HG03571 (cell line): Measurements from ENCODE around the gene PPFIA3.

ENCODE experiments used
- ATAC-seq: cut with Tn5 transposase; IDR thresholded peaks from one replicate; pipeline ENCODE4 v1.9.1; 2021; ENCODE audit not compliant: unreplicated experiment

Gene PPFIA3

GRCh38 chr19:49148784-49149651 lies 29.7 kb downstream of the PPFIA3 start:
- ATAC-seq = no peak

- ATAC-seq = no peak
These were observed 30.3 kb downstream of the PPFIA3 start for GRCh38 chr19:49149652-49150105.

- ATAC-seq = no peak
These were observed 31.0 kb downstream of the PPFIA3 start for GRCh38 chr19:49150106-49150943.

- no peak for ATAC-seq
These were observed 31.6 kb downstream of the PPFIA3 start for GRCh38 chr19:49150944-49151243.

GRCh38 chr19:49151267-49152118 lies 32.1 kb downstream of the PPFIA3 start:
- ATAC-seq = no peak

GRCh38 chr19:49152119-49152550 lies 32.8 kb downstream of the PPFIA3 start:
- ATAC-seq = no peak

GRCh38 chr19:49153167-49153809 lies 33.9 kb downstream of the PPFIA3 start:
- no peak for ATAC-seq

GRCh38 chr19:49154279-49154678 lies 34.9 kb downstream of the PPFIA3 start:
- no peak for ATAC-seq

- no peak for ATAC-seq
These were observed 35.9 kb downstream of the PPFIA3 start, which contains the start of gene HRC for GRCh38 chr19:49155005-49155819. Gene HRC (minus strand): TSS chr19:49155396. CDS start chr19:49155237, 159 bp downstream.

- no peak for ATAC-seq
These were observed 36.5 kb downstream of the PPFIA3 start for GRCh38 chr19:49155820-49156346.

- no peak for ATAC-seq
These were observed 38.3 kb downstream of the PPFIA3 start, which contains the start of gene TRPM4 for GRCh38 chr19:49157445-49158224. Gene TRPM4 (plus strand): TSS chr19:49157792. CDS start chr19:49157867, 75 bp downstream.

GRCh38 chr19:49160450-49161189 lies 41.3 kb downstream of the PPFIA3 start:
- ATAC-seq = no peak

- no peak for ATAC-seq
These were observed 42.6 kb downstream of the PPFIA3 start for GRCh38 chr19:49161987-49162386.

GRCh38 chr19:49165111-49165750 lies 45.9 kb downstream of the PPFIA3 start:
- no peak for ATAC-seq

- no peak for ATAC-seq
These were observed 46.5 kb downstream of the PPFIA3 start for GRCh38 chr19:49165865-49166301.

- no peak for ATAC-seq
These were observed 48.6 kb downstream of the PPFIA3 start for GRCh38 chr19:49167857-49168409.

GRCh38 chr19:49168421-49168820 lies 49.1 kb downstream of the PPFIA3 start:
- ATAC-seq = no peak
